Measurements from ENCODE around the gene ZNF284.
A peak's percentile ranks its signal among the peaks of the same experiment; 100 is the strongest.

The ZNF284 gene

DNA sequence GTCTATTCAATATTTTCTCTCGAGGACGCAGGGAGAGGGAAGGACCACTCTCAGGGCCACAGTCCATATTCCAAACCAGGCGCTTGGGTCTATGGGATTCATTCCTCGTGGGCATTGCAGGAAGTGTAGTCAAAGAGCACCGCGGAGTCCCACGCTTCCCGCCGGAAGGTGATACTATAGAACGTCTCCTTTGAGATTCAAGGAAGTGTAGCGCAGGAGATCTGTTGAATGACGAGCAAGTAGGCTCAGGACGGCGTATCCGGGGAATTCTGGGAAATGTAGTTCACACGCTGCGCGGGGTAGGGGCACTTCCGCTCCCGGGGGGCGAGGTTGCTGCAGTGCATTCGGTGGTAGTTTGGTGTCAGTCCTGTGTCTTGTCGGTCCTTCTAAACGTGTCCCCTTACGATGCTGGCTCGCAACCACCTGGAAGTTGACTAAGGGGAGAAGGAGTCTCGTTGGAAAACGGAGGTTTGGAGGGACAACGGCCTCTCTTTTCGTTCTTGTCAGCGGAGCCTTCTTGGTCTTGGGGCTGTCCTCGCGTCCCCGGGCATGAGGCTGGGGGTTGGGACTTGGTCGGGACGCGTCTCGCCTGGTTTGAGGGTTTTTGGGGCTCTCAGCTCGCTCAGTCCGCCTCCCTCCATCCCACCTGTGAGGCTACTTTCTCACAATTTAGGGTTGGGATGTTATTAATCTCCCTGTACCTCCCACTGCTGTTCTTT is at the start of gene ZNF284:
ZNF284 (plus strand) TSS at position 336 of the 719 bp plus-strand sequence. CDS start 4,231 bp downstream, outside the sequence.
- peak within 1 kb of the TSS; percentile 83 for H3K4me3 ChIP-seq (ENCODE audit: low read depth, low read length)
- no peak for TF ChIP-seq CTCF (conservative IDR thresholded peaks at IDR 0.05; ENCODE audit: low read depth, low read length)
- DNase-seq (ENCODE audit: low read depth), result peak; percentile 84

DNA sequence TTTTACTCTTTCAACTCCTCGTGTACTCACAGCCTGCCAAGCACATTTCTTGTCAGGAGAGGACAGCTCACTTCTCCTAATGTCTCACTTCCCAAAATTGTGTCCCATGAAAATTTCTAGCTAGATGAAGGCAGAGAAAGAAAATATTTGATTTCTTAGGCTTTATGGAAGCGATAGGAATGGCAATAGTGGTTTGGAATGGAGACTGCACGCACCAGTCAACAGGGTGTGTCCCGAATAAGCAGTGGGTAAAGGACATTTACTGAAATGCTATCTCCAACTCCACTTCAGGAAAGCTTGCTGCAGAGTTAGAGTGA is 47.1 kb upstream of the ZNF284 start:
- DNase-seq (ENCODE audit: low read depth), result no peak
- peak overlapping the region; percentile 76 for H3K4me3 ChIP-seq (ENCODE audit: low read depth, low read length)
- TF ChIP-seq CTCF (conservative IDR thresholded peaks at IDR 0.05; ENCODE audit: low read depth, low read length), result no peak

GRCh38 chr19:44025217-44025936 is 46.6 kb upstream of the ZNF284 start, which contains the start of gene ZNF222:
Gene ZNF222, plus strand, starts transcription at chr19:44025379. Its CDS starts 58 bp downstream, at chr19:44025437.
- peak within 1 kb of the TSS; percentile 76 for H3K4me3 ChIP-seq (ENCODE audit: low read depth, low read length)
- DNase-seq (ENCODE audit: low read depth), result peak; percentile 91
- no peak for TF ChIP-seq CTCF (conservative IDR thresholded peaks at IDR 0.05; ENCODE audit: low read depth, low read length)

DNA sequence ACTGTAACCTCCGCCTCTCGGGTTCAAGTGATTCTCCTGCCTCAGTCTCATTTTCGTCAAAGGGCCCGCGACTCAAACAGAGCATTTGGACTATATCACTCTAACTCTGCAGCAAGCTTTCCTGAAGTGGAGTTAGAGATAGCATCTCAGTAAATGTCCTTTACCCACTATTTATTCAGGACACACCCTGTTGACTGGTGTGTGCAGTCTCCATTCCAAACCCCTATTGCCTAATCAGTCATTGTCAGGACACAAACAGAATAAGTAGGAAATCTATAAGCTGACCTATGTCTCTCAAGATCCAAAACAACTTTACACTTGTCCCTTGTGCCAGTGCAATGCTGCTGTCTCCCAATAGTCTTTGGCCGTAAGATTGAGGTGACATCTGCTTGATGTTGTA is 45.3 kb upstream of the ZNF284 start:
- DNase-seq (ENCODE audit: low read depth), result no peak
- TF ChIP-seq CTCF (conservative IDR thresholded peaks at IDR 0.05; ENCODE audit: low read depth, low read length), result no peak
- H3K4me3 ChIP-seq (ENCODE audit: low read depth, low read length), result no peak overlapping the region

DNA sequence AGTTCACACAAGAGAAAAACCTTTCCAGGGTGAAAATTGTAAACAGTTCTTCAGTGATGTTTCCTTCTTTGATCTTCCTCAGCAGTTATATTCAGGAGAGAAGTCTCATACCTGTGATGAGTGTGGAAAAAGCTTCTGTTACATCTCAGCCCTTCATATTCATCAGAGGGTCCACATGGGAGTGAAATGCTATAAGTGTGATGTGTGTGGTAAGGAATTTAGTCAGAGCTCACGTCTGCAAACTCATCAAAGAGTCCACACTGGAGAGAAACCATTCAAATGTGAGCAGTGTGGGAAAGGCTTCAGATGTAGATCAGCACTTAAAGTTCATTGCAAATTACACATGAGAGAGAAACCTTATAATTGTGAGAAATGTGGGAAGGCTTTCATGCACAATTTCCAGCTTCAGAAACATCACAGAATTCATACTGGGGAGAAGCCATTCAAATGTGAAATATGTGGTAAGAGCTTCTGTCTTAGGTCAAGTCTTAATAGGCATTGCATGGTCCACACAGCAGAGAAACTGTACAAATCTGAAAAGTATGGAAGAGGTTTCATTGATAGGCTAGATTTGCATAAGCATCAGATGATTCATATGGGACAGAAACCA is 39.9 kb upstream of the ZNF284 start:
- H3K4me3 ChIP-seq (ENCODE audit: low read depth, low read length), result no peak overlapping the region
- TF ChIP-seq CTCF (conservative IDR thresholded peaks at IDR 0.05; ENCODE audit: low read depth, low read length), result no peak
- DNase-seq (ENCODE audit: low read depth), result no peak

DNA sequence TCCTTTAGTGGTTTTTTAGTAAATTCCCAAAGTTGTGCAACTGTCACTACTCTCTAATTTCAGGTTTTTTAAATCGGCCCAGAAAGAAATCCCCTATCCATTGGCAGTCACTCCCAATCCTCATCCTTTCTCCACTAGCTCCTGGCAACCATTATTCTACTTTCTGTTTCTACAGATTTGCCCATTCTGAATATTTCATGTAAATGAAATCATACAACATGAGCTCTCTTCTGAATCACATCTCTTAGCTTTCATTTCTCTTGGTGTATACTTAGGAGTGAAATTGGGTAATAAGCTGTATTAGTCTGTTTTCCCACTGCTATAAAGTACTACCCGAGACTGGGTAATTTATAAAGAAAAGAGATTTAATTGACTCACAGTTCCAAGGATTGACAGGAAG is 29.8 kb upstream of the ZNF284 start:
- no peak for DNase-seq (ENCODE audit: low read depth)
- TF ChIP-seq CTCF (conservative IDR thresholded peaks at IDR 0.05; ENCODE audit: low read depth, low read length), result no peak
- no peak overlapping the region for H3K4me3 ChIP-seq (ENCODE audit: low read depth, low read length)

Measured in choroid plexus epithelial cell (primary cell).